IMR-90 (cell line): ENCODE results near the gene RAET1G. TPM values are rescaled to one million over a fixed set of nuclear protein-coding genes. Genes with fewer than 3 reads are reported as not detected.

Experiments
- ATAC-seq: fragments of 200-7000 bp; cut with Tn5 transposase; 2 replicates; pipeline ENCODE4 v1.9.1; 2020; ENCODE audit warnings: low read depth, mild to moderate bottlenecking, moderate library complexity
- BruUV-seq: library from RNA; stranded (reverse); fragments of 400-500 nt; replicated peaks from 2 replicates; lab custom pipeline; 2021; lab: Mats Ljungman, UMichigan
- CTCF ChIA-PET: fragments of 300-600 bp; formaldehyde crosslinking; extraction: SDS; loops from one replicate; lab custom pipeline; 2021; ENCODE audit warnings: antibody characterized with exemption; lab: Yijun Ruan, JAX
- POLR2A ChIA-PET: fragments of 300-600 bp; sonication (Branson Sonifier 250); formaldehyde crosslinking; loops from one replicate; lab custom pipeline; 2022; ENCODE audit warnings: antibody characterized with exemption; ENCODE audit not compliant: unreplicated experiment; lab: Charles Lee
- DNase-seq: peaks from one replicate; pipeline ENCODE4 v3.0.0; 2013
- H2AFZ ChIP-seq: replicated peaks from 2 replicates; pipeline ENCODE3; 2013; ENCODE audit warnings: low read length, mild to moderate bottlenecking; ENCODE audit not compliant: poor library complexity
- H2AK5ac ChIP-seq: 2 replicates; pipeline ENCODE4 v1.6.1; 2013; ENCODE audit warnings: low read depth, low read length, inconsistent platforms
- H2AK9ac ChIP-seq: replicated peaks from 2 replicates; pipeline ENCODE3; 2013; ENCODE audit warnings: mild to moderate bottlenecking, low read depth, low read length, moderate library complexity; ENCODE audit not compliant: poor library complexity
- H2BK120ac ChIP-seq: 2 replicates; pipeline ENCODE4 v1.6.1; 2013; ENCODE audit warnings: low read depth, low read length, inconsistent platforms
- H2BK15ac ChIP-seq: 3 replicates; pipeline ENCODE4 v1.6.1; 2013; ENCODE audit warnings: low read depth, low read length, inconsistent platforms
- H2BK20ac ChIP-seq: 2 replicates; pipeline ENCODE4 v1.6.1; 2013; ENCODE audit warnings: low read depth, mild to moderate bottlenecking, inconsistent platforms, low read length, moderate library complexity
- H2BK5ac ChIP-seq: 2 replicates; pipeline ENCODE4 v1.6.1; 2013; ENCODE audit warnings: mild to moderate bottlenecking, low read depth, low read length, inconsistent platforms; ENCODE audit not compliant: poor library complexity, severe bottlenecking
- H3K14ac ChIP-seq: replicated peaks from 2 replicates; pipeline ENCODE4 v1.6.1; 2013; ENCODE audit warnings: low read depth, low read length, inconsistent platforms
- H3K18ac ChIP-seq: 2 replicates; pipeline ENCODE4 v1.6.1; 2013; ENCODE audit warnings: low read depth, low read length, control low read depth
- H3K23ac ChIP-seq: 2 replicates; pipeline ENCODE4 v1.6.1; 2013; ENCODE audit warnings: low read depth, low read length, inconsistent platforms
- H3K27ac ChIP-seq: 2 replicates; pipeline ENCODE4 v1.5.1; 2013; ENCODE audit warnings: mild to moderate bottlenecking, control low read depth, low read length; ENCODE audit not compliant: insufficient read depth
- H3K27me3 ChIP-seq: 2 replicates; pipeline ENCODE4 v1.6.1; 2013; ENCODE audit warnings: low read length; ENCODE audit not compliant: control insufficient read depth, insufficient read depth
- H3K36me3 ChIP-seq: 2 replicates; pipeline ENCODE4 v1.6.1; 2013; ENCODE audit warnings: low read length, mixed read lengths; ENCODE audit not compliant: control insufficient read depth, insufficient read depth
- H3K4ac ChIP-seq: 2 replicates; pipeline ENCODE4 v1.6.1; 2013; ENCODE audit warnings: low read depth, low read length, inconsistent platforms
- H3K4me1 ChIP-seq: 2 replicates; pipeline ENCODE4 v1.6.1; 2013; ENCODE audit warnings: low read length, mixed read lengths; ENCODE audit not compliant: control insufficient read depth, insufficient read depth
- H3K4me2 ChIP-seq: 2 replicates; pipeline ENCODE4 v1.6.1; 2013; ENCODE audit warnings: low read depth, mild to moderate bottlenecking, control low read depth, low read length, moderate library complexity
- H3K4me3 ChIP-seq: 2 replicates; pipeline ENCODE4 v1.5.1; 2013; ENCODE audit warnings: low read depth, mild to moderate bottlenecking, control low read depth, low read length, moderate library complexity; ENCODE audit not compliant: insufficient read depth
- H3K56ac ChIP-seq: 2 replicates; pipeline ENCODE4 v1.6.1; 2013; ENCODE audit warnings: low read length, inconsistent platforms; ENCODE audit not compliant: insufficient read depth; ENCODE audit errors: extremely low read depth
- H3K79me1 ChIP-seq, 2 experiments: 2 replicates each; pipeline ENCODE4 v1.6.1; 2013; ENCODE audit warnings: low read length in 2 of 2, inconsistent platforms in 1 of 2, low read depth in 1 of 2
- H3K9ac ChIP-seq: 2 replicates; pipeline ENCODE4 v1.6.1; 2013; ENCODE audit warnings: low read depth, low read length, control low read depth
- H3K9me1 ChIP-seq: 2 replicates; pipeline ENCODE4 v1.6.1; 2013; ENCODE audit warnings: low read length, inconsistent platforms; ENCODE audit not compliant: insufficient read depth
- H3K9me3 ChIP-seq: 2 replicates; pipeline ENCODE4 v1.6.1; 2013; ENCODE audit warnings: low read length; ENCODE audit not compliant: control insufficient read depth, insufficient read depth
- H4K20me1 ChIP-seq: 2 replicates; pipeline ENCODE4 v1.6.1; 2013; ENCODE audit warnings: low read length, inconsistent platforms; ENCODE audit not compliant: insufficient read depth
- H4K5ac ChIP-seq: 2 replicates; pipeline ENCODE4 v1.6.1; 2013; ENCODE audit warnings: mild to moderate bottlenecking, low read depth, low read length, control low read depth
- H4K8ac ChIP-seq, 2 experiments: 2 replicates each; pipeline ENCODE4 v1.6.1; 2013; ENCODE audit warnings: low read depth in 2 of 2, low read length in 2 of 2, control low read depth in 1 of 2, inconsistent platforms in 1 of 2
- H4K91ac ChIP-seq: 2 replicates; pipeline ENCODE4 v1.6.1; 2013; ENCODE audit warnings: low read depth, low read length, inconsistent platforms; ENCODE audit not compliant: insufficient read depth
- CEBPB ChIP-seq: IDR thresholded peaks from 2 replicates; pipeline ENCODE4 v1.6.1; 2012; ENCODE audit warnings: low read depth, low read length, improper control_type of control experiment
- WGBS, 2 experiments: methylation state at CpG; one replicate each; pipeline versions ENCODE4 v1.1.5 to v1.1.7; 2013; ENCODE audit warnings: missing lambda C conversion rate in 2 of 2; ENCODE audit not compliant: insufficient read length in 1 of 2; ENCODE audit errors: extremely low coverage in 2 of 2; 5-methylcytosine and 5-hydroxymethylcytosine counted together
- dilution Hi-C: fragments of 300-500 bp; cut with HindIII; formaldehyde crosslinking; loops from one replicate; pipeline ENCODE4 v1.14.3; 2018; ENCODE audit warnings: low sequenced_read_pairs; ENCODE audit not compliant: unreplicated experiment
- in situ Hi-C: fragments of 300-500 bp; cut with MboI; formaldehyde crosslinking; loops from 3 replicates; pipeline ENCODE4 v1.14.3; 2019; ENCODE audit warnings: low sequenced_read_pairs, inconsistent platforms, mixed read lengths
- intact Hi-C: fragments of 100-400 bp; cut with micrococcal nuclease; formaldehyde crosslinking; loops from 2 replicates; pipeline ENCODE4 v1.10.0; 2022
- polyA plus RNA-seq, 3 experiments: library from polyadenylated mRNA; depleted of rRNA; stranded (reverse); fragments of >200 nt; gene quantifications; 2 replicates each; pipeline ENCODE4 v1.2.3, GENCODE V29; 2012; ENCODE audit warnings: low replicate concordance in 1 of 3
- total RNA-seq: library from RNA; depleted of rRNA; stranded (reverse); fragments of >200 nt; gene quantifications from 2 replicates; pipeline ENCODE4 v1.2.3, GENCODE V29; 2012

RAET1G gene
- total and polyA plus RNA-seq, 2 of the 4 experiments (the other 2 are of a cell fraction): 1.3 to 4.2 TPM

GRCh38 chr6:149921361-149921760 is 1.6 kb downstream of the RAET1G start:
- Histone ChIP-seq H3K9ac (no peak overlapping the region), H3K9me1 (no peaks in the 10 kb centered on the region), H3K4me1 (peaks cover 2% of the 10 kb centered on the region; the same call in 1 of the 2 replicates), H3K23ac (no peak overlapping the region), H3K9me3 (no peaks in the 10 kb centered on the region), H3K14ac (no peak overlapping the region), H4K5ac (no peak overlapping the region), H2AK9ac (no peak overlapping the region), H2BK20ac (no peak overlapping the region), H3K27ac (no peak overlapping the region), H3K18ac (no peak overlapping the region), H2BK5ac (no peak overlapping the region), H3K4ac (no peak overlapping the region), H3K79me1 (no peaks in the 10 kb centered on the region; a peak in 1 of 4 replicates), H3K56ac (no peak overlapping the region), H3K4me2 (no peak overlapping the region), H4K8ac (no peak overlapping the region), H3K27me3 (no peaks in the 10 kb centered on the region; the same call in 1 of the 2 replicates), H2AK5ac (no peak overlapping the region), H3K36me3 (no peaks in the 10 kb centered on the region), H2BK15ac (no peak overlapping the region), H2AFZ (no peak overlapping the region), H2BK120ac (no peak overlapping the region), H4K20me1 (no peaks in the 10 kb centered on the region), H4K91ac (no peak overlapping the region), H3K4me3 (no peak overlapping the region)
- ATAC-seq (no peak), DNase-seq (no peak)
- no peak for TF ChIP-seq CEBPB
- dilution Hi-C loops (no loop called here), in situ Hi-C loops (loop anchor here (5.0 to 10.0 kb wide), 4 partner anchors 54 to 377 kb away; partner anchors contain the start of gene PPIL4), intact Hi-C loops (no loop called here)
- ChIA-PET POLR2A (no interaction called here), CTCF (no interaction called here)
- BruUV-seq: no TSS peak
- 100% methylated on average over 2 of the region's 6 CpGs; no CpG with 5 or more reads in 1 of the 2 experiments for WGBS, 2 experiments
